Stimulated activated CD4-positive, alpha-beta T cell treated with anti-CD3 and anti-CD28 coated beads, Interleukin-1b, Interleukin-23, amount 100 ng/mL, for 48 hours (primary cell): Measurements from ENCODE around the gene KCNK2.

ENCODE experiments used
- DNase-seq: peaks from one replicate; pipeline ENCODE4 v3.0.0-alpha.2; 2020

The KCNK2 gene

GRCh38 chr1:215263636-215264035 lies 181.1 kb downstream of the KCNK2 start:
- DNase-seq, result no peak

DNA sequence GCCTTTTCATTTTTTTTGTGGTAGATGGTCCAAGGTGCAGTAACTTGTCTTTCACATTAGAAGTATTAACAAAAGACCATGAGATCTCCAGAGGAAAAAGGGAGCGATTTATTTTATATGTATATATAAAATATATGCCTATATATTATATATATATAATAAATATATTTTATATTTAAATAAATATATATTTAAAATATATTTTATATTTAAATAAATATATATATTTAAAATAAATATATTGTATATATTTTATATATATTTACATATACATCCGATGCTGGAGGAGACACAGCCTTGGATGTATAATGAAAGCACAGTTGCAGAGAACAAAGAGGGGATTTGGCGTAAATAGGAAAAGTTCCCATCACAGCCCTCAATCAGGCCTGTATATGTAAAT lies 182.1 kb downstream of the KCNK2 start:
- no peak for DNase-seq

- DNase-seq, result no peak
These were observed 185.0 kb downstream of the KCNK2 start for GRCh38 chr1:215267495-215267894.

DNA sequence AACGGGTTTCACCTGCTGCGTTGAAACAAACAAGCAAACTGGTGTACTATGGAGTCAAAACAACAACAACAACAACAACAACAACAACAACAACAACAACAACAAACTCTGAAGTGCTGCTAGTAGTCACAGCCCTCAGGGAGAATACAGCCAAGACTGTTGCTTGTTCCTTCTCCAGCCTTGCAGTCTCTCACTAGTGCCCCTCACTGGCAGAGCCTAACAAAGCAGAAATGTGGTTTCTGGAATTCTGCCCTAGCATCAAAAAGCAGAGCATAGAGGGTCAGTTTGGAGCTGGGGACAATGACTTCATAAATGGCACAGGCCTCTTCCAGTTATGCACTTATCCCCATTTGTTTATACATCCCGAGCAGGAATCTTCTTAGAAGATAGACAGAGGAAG lies 187.4 kb downstream of the KCNK2 start:
- no peak for DNase-seq

DNA sequence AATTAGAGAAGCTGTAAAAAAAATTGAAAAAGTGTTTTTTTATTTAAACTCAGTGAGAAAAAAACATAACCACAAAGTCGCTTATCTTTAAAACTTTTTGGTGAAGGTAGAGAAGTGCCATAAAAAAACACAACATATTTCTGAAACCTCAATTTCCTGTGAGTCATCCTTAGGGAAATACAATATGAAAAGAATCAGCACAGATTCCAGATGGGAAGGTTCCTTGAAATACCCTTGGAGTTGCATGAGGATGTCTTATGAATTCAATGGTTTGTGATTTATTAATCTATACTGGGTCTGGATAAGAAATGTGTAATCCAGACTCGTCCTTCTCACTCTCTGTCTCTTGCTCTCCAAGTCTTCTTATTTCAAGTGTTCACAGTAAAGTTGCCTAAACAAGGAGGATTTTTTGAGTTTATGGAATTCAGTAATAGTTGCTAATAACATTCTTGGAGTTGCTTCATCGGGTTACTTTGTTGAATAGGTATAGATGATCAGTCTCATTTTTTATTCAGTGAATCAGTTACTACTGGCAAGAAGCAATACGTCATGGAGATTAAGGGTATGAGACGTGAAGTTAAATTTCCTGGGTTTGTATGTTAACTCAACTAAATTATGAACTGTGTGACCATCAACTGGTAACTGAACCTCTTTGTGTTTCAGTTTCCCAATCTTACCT lies 191.4 kb downstream of the KCNK2 start:
- no peak for DNase-seq

DNA sequence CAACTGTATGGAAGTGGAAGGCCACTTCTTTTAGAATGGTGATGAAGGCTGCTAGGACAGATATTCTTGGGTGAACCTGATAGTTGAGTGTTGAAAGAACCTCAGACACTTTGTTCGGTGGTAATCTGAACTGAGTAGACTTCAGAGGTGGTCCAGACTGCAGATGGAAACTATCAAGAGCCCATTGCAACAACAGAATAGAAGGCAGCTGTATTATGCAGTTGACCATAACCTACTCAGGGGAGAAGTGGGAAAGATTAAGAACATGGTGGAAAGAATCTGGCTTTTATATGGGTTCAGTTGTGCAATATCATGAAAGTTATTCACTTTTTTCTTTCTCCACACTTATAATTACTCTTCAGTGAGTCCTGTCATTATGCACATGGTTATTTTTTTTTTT lies 194.0 kb downstream of the KCNK2 start:
- no peak for DNase-seq

DNA sequence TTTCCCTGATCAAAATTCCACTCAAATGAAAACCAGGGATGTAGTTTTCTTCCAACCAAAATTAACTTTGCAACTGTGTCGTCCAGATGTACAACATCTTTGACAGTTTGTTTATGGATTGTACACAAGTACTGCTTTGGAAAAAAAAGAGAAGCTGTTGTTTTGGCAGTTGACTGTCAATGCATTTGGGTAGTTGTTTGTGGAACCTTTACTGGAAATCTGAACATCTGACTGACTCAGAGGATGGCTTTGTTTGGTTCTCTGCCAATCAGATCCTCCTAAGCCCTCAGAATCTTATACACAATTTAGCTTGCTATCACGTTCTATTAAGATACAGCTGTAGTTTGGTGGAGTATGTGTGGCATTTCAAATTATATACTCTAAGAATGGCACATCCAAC lies 195.0 kb downstream of the KCNK2 start:
- no peak for DNase-seq

DNA sequence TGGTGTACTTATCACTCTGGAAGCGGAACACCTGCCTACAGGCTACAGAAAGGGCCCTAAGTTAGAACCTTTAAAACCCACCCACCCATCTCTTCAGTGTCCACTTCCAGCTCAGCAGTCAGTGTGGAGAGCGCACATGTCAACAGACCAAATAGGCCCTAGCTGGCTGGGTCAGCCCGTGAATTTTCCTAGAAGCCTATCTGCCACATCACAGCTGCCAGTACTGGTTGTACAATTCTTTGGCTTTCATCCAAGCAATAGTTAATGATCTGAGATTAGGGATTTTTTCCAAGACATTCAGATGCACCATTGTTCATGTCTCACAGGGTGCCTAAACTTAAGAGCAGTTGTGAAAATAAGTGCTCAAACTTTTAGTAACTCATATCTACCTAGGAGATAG lies 197.1 kb downstream of the KCNK2 start:
- DNase-seq, result no peak

GRCh38 chr1:215282557-215282956 lies 200.0 kb downstream of the KCNK2 start:
- DNase-seq, result no peak

DNA sequence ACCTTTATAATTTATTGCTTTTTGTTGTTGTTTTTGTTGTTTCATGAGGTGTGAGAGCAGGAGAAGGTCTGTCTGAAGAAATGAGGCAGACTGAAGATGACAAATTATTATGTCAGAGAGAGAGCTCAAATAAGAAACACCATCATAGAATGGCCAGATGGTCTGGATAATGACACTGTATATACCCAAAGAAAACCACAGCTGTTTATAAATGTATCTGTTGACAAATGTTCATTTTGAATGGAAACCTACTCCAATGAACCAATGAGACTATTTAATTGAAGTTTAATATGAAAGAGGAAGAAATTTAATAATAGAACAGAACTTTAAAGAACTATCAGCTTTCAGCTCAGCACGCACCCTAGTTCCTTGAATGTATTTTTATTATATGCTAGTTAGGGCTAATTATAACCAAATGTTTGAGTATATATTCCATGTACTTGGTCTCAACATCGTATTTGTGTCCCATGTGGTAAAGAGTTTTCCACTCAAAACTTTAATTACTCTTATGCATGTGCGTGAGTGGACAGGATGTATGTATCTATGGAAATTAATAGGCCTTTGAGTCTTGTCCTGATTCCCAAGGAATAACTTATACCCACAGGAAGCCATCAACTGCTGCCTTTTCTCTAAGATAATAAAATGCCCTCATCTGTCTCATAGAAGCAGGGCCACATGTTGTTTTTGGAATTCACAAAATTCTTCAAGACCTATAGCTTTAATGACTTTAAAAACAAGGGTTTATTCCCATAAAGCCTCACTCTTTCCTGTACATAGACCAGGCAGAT lies 202.7 kb downstream of the KCNK2 start:
- no peak for DNase-seq
